HUES64 (cell line): ENCODE data around the gene TTC39C.

Experiments used
- H3K27ac ChIP-seq: 2 replicates; pipeline ENCODE4 v1.7.0; 2013; ENCODE audit warnings: low read depth, low read length, inconsistent platforms
- H3K27me3 ChIP-seq: 2 replicates; pipeline ENCODE4 v1.6.1; 2013; ENCODE audit warnings: mild to moderate bottlenecking, low read length; ENCODE audit not compliant: insufficient read depth
- H3K36me3 ChIP-seq: 2 replicates; pipeline ENCODE4 v1.6.1; 2013; ENCODE audit warnings: mild to moderate bottlenecking, low read length; ENCODE audit not compliant: insufficient read depth
- H3K4me1 ChIP-seq: 2 replicates; pipeline ENCODE4 v1.6.1; 2013; ENCODE audit warnings: mild to moderate bottlenecking, low read length, moderate library complexity; ENCODE audit not compliant: insufficient read depth
- H3K4me3 ChIP-seq: 2 replicates; pipeline ENCODE4 v1.5.1; 2013; ENCODE audit warnings: mild to moderate bottlenecking, low read length, moderate library complexity
- H3K9ac ChIP-seq: 2 replicates; pipeline ENCODE4 v1.6.1; 2013; ENCODE audit warnings: mild to moderate bottlenecking, low read depth, low read length
- H3K9me3 ChIP-seq: 2 replicates; pipeline ENCODE4 v1.6.1; 2013; ENCODE audit warnings: low read depth, low read length; ENCODE audit not compliant: insufficient read depth
- WGBS: fragments of 150-250, 120-280 bp; methylation state at CpG from one replicate; pipeline ENCODE4 v1.1.7; 2013; ENCODE audit warnings: missing lambda C conversion rate; 5-methylcytosine and 5-hydroxymethylcytosine counted together

The TTC39C gene

GRCh38 chr18:24095976-24096375 lies 81.4 kb downstream of the TTC39C start:
- Histone ChIP-seq H3K27me3 (no peaks in the 10 kb centered on the region), H3K27ac (no peak overlapping the region), H3K4me3 (no peak overlapping the region), H3K36me3 (0 out of 2 replicates have a peak, but pooled peaks cover 5% of the 10 kb centered on the region), H3K4me1 (no peaks in the 10 kb centered on the region), H3K9ac (no peak overlapping the region), H3K9me3 (no peaks in the 10 kb centered on the region)
- 96% methylated on average over 1 of the region's 1 CpG for WGBS

- H3K9ac ChIP-seq: no peak overlapping the region
- no peaks in the 10 kb centered on the region for H3K4me1 ChIP-seq
- H3K9me3 ChIP-seq: no peaks in the 10 kb centered on the region
- 92% methylated on average over 6 of the region's 6 CpGs for WGBS
- no peaks in the 10 kb centered on the region for H3K36me3 ChIP-seq
- H3K4me3 ChIP-seq: no peak overlapping the region
- H3K27ac ChIP-seq: no peak overlapping the region
- H3K27me3 ChIP-seq: no peaks in the 10 kb centered on the region
Observed at GRCh38 chr18:24103320-24104021, 88.9 kb downstream of the TTC39C start.

- Histone ChIP-seq H3K4me1 (no peaks in the 10 kb centered on the region), H3K27ac (no peak overlapping the region), H3K4me3 (no peak overlapping the region), H3K9ac (no peak overlapping the region), H3K36me3 (no peaks in the 10 kb centered on the region), H3K27me3 (no peaks in the 10 kb centered on the region), H3K9me3 (no peaks in the 10 kb centered on the region)
- 89% methylated on average over 4 of the region's 4 CpGs for WGBS
Observed at GRCh38 chr18:24104486-24104885, 89.9 kb downstream of the TTC39C start.

- no CpG with 5 or more reads among the region's 1 CpG for WGBS
Observed at GRCh38 chr18:24108641-24109040, 94.1 kb downstream of the TTC39C start.

GRCh38 chr18:24111936-24112335 lies 97.4 kb downstream of the TTC39C start:
- 93% methylated on average over 2 of the region's 2 CpGs for WGBS
- Histone ChIP-seq H3K9ac (no peak overlapping the region), H3K27ac (no peak overlapping the region), H3K9me3 (no peaks in the 10 kb centered on the region), H3K27me3 (no peaks in the 10 kb centered on the region), H3K4me3 (no peak overlapping the region), H3K36me3 (peaks cover 7% of the 10 kb centered on the region; the same call in 1 of the 2 replicates), H3K4me1 (peaks cover 6% of the 10 kb centered on the region; the same call in 1 of the 2 replicates)

More at GRCh38 chr18:24108641-24109040, 94.1 kb downstream of the TTC39C start:
- Histone ChIP-seq H3K27ac (no peak overlapping the region), H3K27me3 (no peaks in the 10 kb centered on the region), H3K9ac (no peak overlapping the region), H3K4me1 (peaks cover 6% of the 10 kb centered on the region; the same call in 1 of the 2 replicates), H3K9me3 (no peaks in the 10 kb centered on the region), H3K36me3 (no peaks in the 10 kb centered on the region), H3K4me3 (no peak overlapping the region)

- Histone ChIP-seq H3K27ac (no peak overlapping the region), H3K9me3 (no peaks in the 10 kb centered on the region), H3K4me3 (no peak overlapping the region), H3K4me1 (peaks cover 6% of the 10 kb centered on the region; the same call in 1 of the 2 replicates), H3K27me3 (no peaks in the 10 kb centered on the region), H3K36me3 (peaks cover 9% of the 10 kb centered on the region; the same call in 1 of the 2 replicates), H3K9ac (no peak overlapping the region)
- WGBS: 96% methylated on average over 4 of the region's 4 CpGs
Observed at GRCh38 chr18:24112464-24112863, 97.9 kb downstream of the TTC39C start.

- 76% methylated on average over 15 of the region's 15 CpGs for WGBS
- Histone ChIP-seq H3K4me3 (no peak overlapping the region), H3K36me3 (peaks cover 9% of the 10 kb centered on the region; the same call in 1 of the 2 replicates), H3K9ac (no peak overlapping the region), H3K27me3 (no peaks in the 10 kb centered on the region), H3K27ac (no peak overlapping the region), H3K4me1 (peaks cover 6% of the 10 kb centered on the region; the same call in 1 of the 2 replicates), H3K9me3 (no peaks in the 10 kb centered on the region)
Observed at GRCh38 chr18:24112874-24113615, 98.5 kb downstream of the TTC39C start.

- Histone ChIP-seq H3K4me1 (peaks cover 6% of the 10 kb centered on the region; the same call in 1 of the 2 replicates), H3K4me3 (no peak overlapping the region), H3K36me3 (peaks cover 12% of the 10 kb centered on the region; the same call in 1 of the 2 replicates), H3K27me3 (no peaks in the 10 kb centered on the region), H3K27ac (no peak overlapping the region), H3K9ac (no peak overlapping the region), H3K9me3 (no peaks in the 10 kb centered on the region)
- 94% methylated on average over 4 of the region's 4 CpGs for WGBS
Observed at GRCh38 chr18:24114924-24115549, 100.5 kb downstream of the TTC39C start.

- WGBS: 100% methylated on average over 2 of the region's 2 CpGs
- H3K9ac ChIP-seq: no peak overlapping the region
- H3K9me3 ChIP-seq: no peaks in the 10 kb centered on the region
- H3K27ac ChIP-seq: no peak overlapping the region
- no peak overlapping the region for H3K4me3 ChIP-seq
- H3K36me3 ChIP-seq: peaks cover 16% of the 10 kb centered on the region
- no peaks in the 10 kb centered on the region for H3K27me3 ChIP-seq
- H3K4me1 ChIP-seq: peaks cover 6% of the 10 kb centered on the region; the same call in 1 of the 2 replicates
Observed at GRCh38 chr18:24115628-24116027, 101.1 kb downstream of the TTC39C start.

GRCh38 chr18:24118750-24119577 lies 104.4 kb downstream of the TTC39C start:
- no peaks in the 10 kb centered on the region for H3K27me3 ChIP-seq
- no peaks in the 10 kb centered on the region for H3K9me3 ChIP-seq
- 74% methylated on average over 7 of the region's 8 CpGs for WGBS
- H3K36me3 ChIP-seq: peaks cover 28% of the 10 kb centered on the region
- no peak overlapping the region for H3K9ac ChIP-seq
- no peak overlapping the region for H3K27ac ChIP-seq
- no peaks in the 10 kb centered on the region for H3K4me1 ChIP-seq
- no peak overlapping the region for H3K4me3 ChIP-seq
